Transverse colon (tissue), 3 donors: ENCODE results near the gene ETDC.

ENCODE experiments used
- CTCF ChIP-seq, 5 experiments: fragments of 200-600 bp in 3 of 5; fragments of 450-650 bp in 2 of 5; sonication (generic) in 3 of 5; IDR thresholded peaks; 1 replicate in 2 of 5; 2 replicates in 3 of 5; pipeline ENCODE4 v1.5.1; 2016 to 2017; ENCODE audit warnings: antibody characterized with exemption in 5 of 5, inconsistent platforms in 3 of 5, mild to moderate bottlenecking in 2 of 5, moderate library complexity in 1 of 5
- POLR2A ChIP-seq: fragments of 450-650 bp; IDR thresholded peaks from one replicate; pipeline ENCODE4 v1.6.1; 2016; ENCODE audit warnings: antibody characterized with exemption, mild to moderate bottlenecking, moderate library complexity

- TF ChIP-seq POLR2A (no peak), CTCF (IDR thresholded peaks at IDR 0.05) (no peak)
These were observed 35.9 kb downstream of the ETDC start for GRCh38 chrX:135345107-135345589.
